LNCAP (cell line): ENCODE results near the gene IL1RL2.

Source experiments
- CTCF ChIP-seq: fragments of 450-650 bp; IDR thresholded peaks from 2 replicates; pipeline ENCODE4 v1.5.1; 2017; ENCODE audit warnings: mild to moderate bottlenecking

Gene IL1RL2

GRCh38 chr2:102166189-102166845 lies 20.5 kb upstream of the IL1RL2 start:
- peak; percentile 61 for TF ChIP-seq CTCF

- TF ChIP-seq CTCF = no peak
Observed at GRCh38 chr2:102168026-102168771, 18.6 kb upstream of the IL1RL2 start.

- no peak for TF ChIP-seq CTCF
Observed at GRCh38 chr2:102171946-102172345, 14.9 kb upstream of the IL1RL2 start.

- no peak for TF ChIP-seq CTCF
Observed at GRCh38 chr2:102172745-102173144, 14.1 kb upstream of the IL1RL2 start.

GRCh38 chr2:102176172-102176571 lies 10.7 kb upstream of the IL1RL2 start:
- no peak for TF ChIP-seq CTCF

GRCh38 chr2:102177814-102178478 lies 8.9 kb upstream of the IL1RL2 start:
- no peak for TF ChIP-seq CTCF

GRCh38 chr2:102179061-102179460 lies 7.8 kb upstream of the IL1RL2 start:
- no peak for TF ChIP-seq CTCF
